Hepatocyte (in vitro differentiated cells): ENCODE measurements around the gene ASNSD1.

Experiments used
- CTCF ChIP-seq: fragments of 200-600 bp; sonication (generic); IDR thresholded peaks from 2 replicates; pipeline ENCODE4 v1.5.1; 2016; ENCODE audit warnings: antibody characterized with exemption, mild to moderate bottlenecking; ENCODE audit not compliant: poor library complexity
- EZH2 ChIP-seq: fragments of 200-600 bp; sonication (generic); IDR thresholded peaks from 2 replicates; pipeline ENCODE4 v1.6.1; 2016; ENCODE audit warnings: antibody characterized with exemption, mild to moderate bottlenecking, borderline replicate concordance
- EZH2phosphoT487 ChIP-seq: fragments of 200-600 bp; sonication (generic); IDR thresholded peaks from one replicate; pipeline ENCODE4 v1.6.1; 2018; ENCODE audit warnings: antibody characterized with exemption, mild to moderate bottlenecking, low read depth, moderate library complexity; ENCODE audit not compliant: unreplicated experiment, severe bottlenecking

- TF ChIP-seq CTCF = no peak
- no peak for TF ChIP-seq EZH2
- TF ChIP-seq EZH2phosphoT487 = no peak
These were observed 24.4 kb downstream of the ASNSD1 start for GRCh38 chr2:189685540-189686229.
